Suprapubic skin (tissue), 4 donors: ENCODE measurements around the gene CITED1. TPM values are rescaled to one million over a fixed set of nuclear protein-coding genes. Genes with fewer than 3 reads are reported as not detected.

Source experiments
- DNase-seq, 2 donors: peaks; one replicate each; pipeline ENCODE4 v3.0.0-alpha.2; 2019; ENCODE audit warnings: low spot score in 2 of 2
- H3K27ac ChIP-seq: fragments of 200-600 bp; sonication (generic); one replicate; pipeline ENCODE4 v1.5.1; 2019
- H3K27me3 ChIP-seq: fragments of 200-600 bp; sonication (generic); one replicate; pipeline ENCODE4 v1.5.1; 2019
- H3K36me3 ChIP-seq: fragments of 200-600 bp; sonication (generic); one replicate; pipeline ENCODE4 v1.5.1; 2019
- H3K4me1 ChIP-seq: fragments of 200-600 bp; sonication (generic); one replicate; pipeline ENCODE4 v1.5.1; 2019
- H3K4me3 ChIP-seq: fragments of 200-600 bp; sonication (generic); one replicate; pipeline ENCODE4 v1.5.1; 2019; ENCODE audit warnings: mild to moderate bottlenecking
- H3K9me3 ChIP-seq: fragments of 200-600 bp; sonication (generic); one replicate; pipeline ENCODE4 v1.5.1; 2019
- CTCF ChIP-seq, 2 donors: fragments of 200-600 bp in 1 of 2; fragments of 450-650 bp in 1 of 2; sonication (generic) in 1 of 2; IDR thresholded peaks; one replicate each; pipeline ENCODE4 v1.5.1; 2016 to 2019; ENCODE audit warnings: antibody characterized with exemption in 2 of 2, mild to moderate bottlenecking in 1 of 2, moderate library complexity in 1 of 2
- EP300 ChIP-seq: sonication (generic); formaldehyde crosslinking; IDR thresholded peaks from one replicate; pipeline ENCODE4 v1.6.1; 2017; ENCODE audit warnings: antibody characterized with exemption
- POLR2A ChIP-seq, 2 donors: fragments of 450-650 bp; IDR thresholded peaks; one replicate each; pipeline ENCODE4 v1.6.1; 2017; ENCODE audit warnings: antibody characterized with exemption in 2 of 2, mild to moderate bottlenecking in 2 of 2, moderate library complexity in 2 of 2
- POLR2AphosphoS5 ChIP-seq, 3 donors: sonication (generic); formaldehyde crosslinking; IDR thresholded peaks; one replicate each; pipeline ENCODE4 v1.6.1; 2017; ENCODE audit warnings: antibody characterized with exemption in 3 of 3
- WGBS: methylation state at CpG from one replicate; pipeline ENCODE4 v1.1.5; 2018; 5-methylcytosine and 5-hydroxymethylcytosine counted together
- total RNA-seq, 4 donors: library from RNA; depleted of rRNA; stranded (reverse); fragments of >200 nt; gene quantifications; one replicate each; pipeline ENCODE4 v1.1.0, GENCODE V29; 2016

Gene CITED1
- total RNA-seq: 1 to 10 TPM in 1 of 4 donors, under 1 TPM in 1, not detected in 2; 0.76 to 3.0 TPM

- Histone ChIP-seq H3K9me3 (no peaks in the 10 kb centered on the region), H3K4me1 (peaks cover 39% of the 10 kb centered on the region), H3K36me3 (no peaks in the 10 kb centered on the region), H3K27ac (no peak within 1 kb of the TSS), H3K4me3 (peak within 1 kb of the TSS; percentile 61), H3K27me3 (peaks cover 26% of the 10 kb centered on the region)
- TF ChIP-seq EP300 (no peak), POLR2AphosphoS5 (IDR thresholded peaks at IDR 0.05) (no peak), CTCF (IDR thresholded peaks at IDR 0.05) (no peak), POLR2A (IDR thresholded peaks at IDR 0.05) (no peak)
- DNase-seq: no peak
- 9% methylated on average over 18 of the region's 68 CpGs for WGBS
Measured at GRCh38 chrX:72305286-72306084, at the start of gene CITED1. CITED1 (minus strand) TSS chrX:72305914; CDS start chrX:72302869, 3,045 bp downstream.

DNA sequence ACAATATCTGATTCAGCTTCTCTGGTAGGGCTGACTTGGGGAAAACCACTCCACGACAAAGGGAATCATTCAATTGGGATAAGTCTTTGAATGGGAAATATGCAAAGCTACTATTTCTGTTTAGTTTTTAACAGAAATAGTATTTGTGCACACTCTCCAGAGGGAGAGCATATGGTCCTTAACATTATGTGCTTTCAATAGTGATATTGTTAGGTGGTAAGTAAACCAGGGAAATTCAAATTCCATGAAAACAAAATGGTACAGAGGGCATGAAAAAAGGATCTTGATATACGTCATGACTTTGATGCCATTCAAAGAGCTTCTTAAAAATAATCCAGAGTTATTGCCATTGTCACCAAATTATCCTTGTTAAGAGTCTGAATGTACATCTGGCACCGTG, 47.1 kb upstream of the CITED1 start:
- DNase-seq: no peak
- no peaks in the 10 kb centered on the region for H3K4me1 ChIP-seq
- no peaks in the 10 kb centered on the region for H3K36me3 ChIP-seq
- no peak overlapping the region for H3K4me3 ChIP-seq
- no peak for TF ChIP-seq POLR2AphosphoS5 (IDR thresholded peaks at IDR 0.05)
- TF ChIP-seq POLR2A (IDR thresholded peaks at IDR 0.05): no peak
- no peak for TF ChIP-seq CTCF (IDR thresholded peaks at IDR 0.05)
- no peak for TF ChIP-seq EP300
- H3K27ac ChIP-seq: no peak overlapping the region
- WGBS: 66% methylated on average over 3 of the region's 3 CpGs
- H3K9me3 ChIP-seq: no peaks in the 10 kb centered on the region
- H3K27me3 ChIP-seq: no peaks in the 10 kb centered on the region

- Histone ChIP-seq H3K27me3 (no peaks in the 10 kb centered on the region), H3K27ac (no peak overlapping the region), H3K4me3 (no peak overlapping the region), H3K36me3 (no peaks in the 10 kb centered on the region), H3K4me1 (no peaks in the 10 kb centered on the region), H3K9me3 (no peaks in the 10 kb centered on the region)
- whole genome bisulfite sequencing: 49% methylated on average over 8 of the region's 8 CpGs
- TF ChIP-seq POLR2A (IDR thresholded peaks at IDR 0.05) (no peak), CTCF (IDR thresholded peaks at IDR 0.05) (no peak), POLR2AphosphoS5 (IDR thresholded peaks at IDR 0.05) (no peak), EP300 (no peak)
- DNase-seq: peak in 1 of 2 donors; percentile 67
Measured at GRCh38 chrX:72351606-72352334, 46.1 kb upstream of the CITED1 start.

DNA sequence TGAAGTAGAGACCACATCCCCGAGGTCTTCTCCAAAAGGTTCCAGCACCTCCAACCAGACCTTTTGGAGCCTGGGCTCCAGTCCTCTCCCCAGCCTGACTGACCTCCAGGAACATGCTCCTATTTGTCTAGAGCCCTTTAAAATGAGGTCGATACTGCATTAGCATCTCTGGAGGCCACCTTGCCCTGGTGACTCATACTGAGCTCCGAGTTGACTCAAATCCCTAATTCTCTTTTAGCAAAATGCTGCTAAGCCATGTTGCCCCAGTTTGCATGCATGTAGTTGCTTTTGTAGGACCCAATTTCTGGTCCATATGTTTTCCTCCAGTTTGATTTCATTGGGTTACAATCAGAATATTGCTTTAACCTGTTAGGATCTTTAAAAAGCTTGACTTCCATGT, 43.5 kb upstream of the CITED1 start:
- 70% methylated on average over 3 of the region's 3 CpGs for WGBS
- H3K4me3 ChIP-seq: no peak overlapping the region
- no peaks in the 10 kb centered on the region for H3K4me1 ChIP-seq
- H3K36me3 ChIP-seq: no peaks in the 10 kb centered on the region
- H3K9me3 ChIP-seq: no peaks in the 10 kb centered on the region
- no peak for DNase-seq
- no peak overlapping the region for H3K27ac ChIP-seq
- H3K27me3 ChIP-seq: no peaks in the 10 kb centered on the region
- TF ChIP-seq POLR2AphosphoS5 (IDR thresholded peaks at IDR 0.05) (no peak), CTCF (IDR thresholded peaks at IDR 0.05) (no peak), EP300 (no peak), POLR2A (IDR thresholded peaks at IDR 0.05) (no peak)
